Mucosa of descending colon (tissue), 3 donors: ENCODE measurements around the gene SLX4. TPM values are rescaled to one million over a fixed set of nuclear protein-coding genes. Genes with fewer than 3 reads are reported as not detected.

Source experiments
- ATAC-seq: fragments of 200-7000 bp; cut with Tn5 transposase; one replicate; pipeline ENCODE4 v1.9.1; 2020; ENCODE audit warnings: mild to moderate bottlenecking, moderate library complexity
- DNase-seq, 3 donors: peaks; one replicate each; pipeline ENCODE4 v3.0.0-alpha.2; 2020
- H3K36me3 ChIP-seq: fragments of 200-600 bp; one replicate; pipeline ENCODE4 v1.8.0; 2021; ENCODE audit warnings: low read depth, mild to moderate bottlenecking
- H3K4me1 ChIP-seq: fragments of 200-600 bp; one replicate; pipeline ENCODE4 v1.8.0; 2021; ENCODE audit warnings: low read depth, mild to moderate bottlenecking
- H3K4me3 ChIP-seq: fragments of 200-600 bp; one replicate; pipeline ENCODE4 v1.8.0; 2021; ENCODE audit warnings: mild to moderate bottlenecking
- H3K9me3 ChIP-seq: fragments of 200-600 bp; one replicate; pipeline ENCODE4 v1.8.0; 2021; ENCODE audit warnings: mild to moderate bottlenecking
- CTCF ChIP-seq: fragments of 200-600 bp; IDR thresholded peaks from one replicate; pipeline ENCODE4 v1.8.0; 2022; ENCODE audit warnings: antibody characterized with exemption, mild to moderate bottlenecking
- intact Hi-C, 2 donors: fragments of 100-400 bp; cut with DNase I in 1 of 2; cut with micrococcal nuclease in 1 of 2; formaldehyde crosslinking; loops; one replicate each; pipeline versions ENCODE4 v1.11.0 to v1.11.1; 2022; cut with DNase I, micrococcal nuclease
- total RNA-seq, 3 donors: library from RNA; stranded (reverse); fragmentation: NEBNext Ultra II Directional in 2 of 3; extraction: Animal tissue kit (Norgen Biotek cat#: 25700) in 2 of 3; gene quantifications; one replicate each; pipeline versions ENCODE4 v1.2.1 to v1.2.4, GENCODE V29; 2021 to 2023
- donor health status: DM: no; HTN: no; CAD: no; lungs with moderate emphysema.
- donor health status: DM: no; HTN: no; CAD: no.
- donor health status: DM: no; HTN: yes; CAD: no.

Gene SLX4
- total RNA-seq, 3 donors from 2014 or later = 3.6 to 6.7 (median 5.0) TPM

DNA sequence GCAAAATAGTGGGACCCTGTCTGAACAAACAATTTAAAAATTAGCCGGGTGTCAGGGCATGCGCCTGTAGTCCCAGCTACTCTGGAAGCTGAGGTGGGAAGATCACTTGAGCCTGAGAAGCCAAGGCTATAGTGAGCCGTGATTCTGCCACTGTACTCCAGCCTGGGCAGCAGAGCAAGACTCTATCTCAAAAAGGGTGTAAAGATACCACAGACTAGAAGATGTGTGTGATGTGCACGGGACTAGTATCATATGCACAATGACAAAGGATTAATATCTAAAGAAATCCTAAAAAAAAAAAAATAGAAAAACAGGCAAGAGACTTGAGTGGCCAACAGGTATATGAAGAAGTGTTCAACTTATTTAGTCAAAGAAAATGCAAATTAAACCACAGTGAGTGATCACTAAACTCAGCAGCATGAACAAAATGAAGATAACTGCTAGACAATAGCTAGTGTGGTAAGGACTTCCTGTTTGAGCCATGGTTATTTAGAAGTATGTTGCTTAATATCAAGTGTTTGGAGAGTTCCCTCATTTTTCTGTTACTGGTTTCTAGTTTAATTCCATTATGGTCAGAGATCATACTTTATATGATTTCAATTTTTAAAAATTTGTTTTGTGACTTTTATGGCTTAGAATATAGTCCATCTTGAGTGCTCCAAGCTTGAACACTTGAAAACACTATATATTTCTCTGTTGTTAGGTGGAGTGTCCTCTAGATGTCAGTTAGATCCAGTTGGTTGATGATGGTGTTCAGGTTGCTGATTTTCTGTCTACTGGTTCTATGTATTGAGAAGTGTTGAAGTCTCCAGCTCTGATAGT, 14.7 kb upstream of the SLX4 start:
- peak; percentile 64 for ATAC-seq
- no peak for TF ChIP-seq CTCF

DNA sequence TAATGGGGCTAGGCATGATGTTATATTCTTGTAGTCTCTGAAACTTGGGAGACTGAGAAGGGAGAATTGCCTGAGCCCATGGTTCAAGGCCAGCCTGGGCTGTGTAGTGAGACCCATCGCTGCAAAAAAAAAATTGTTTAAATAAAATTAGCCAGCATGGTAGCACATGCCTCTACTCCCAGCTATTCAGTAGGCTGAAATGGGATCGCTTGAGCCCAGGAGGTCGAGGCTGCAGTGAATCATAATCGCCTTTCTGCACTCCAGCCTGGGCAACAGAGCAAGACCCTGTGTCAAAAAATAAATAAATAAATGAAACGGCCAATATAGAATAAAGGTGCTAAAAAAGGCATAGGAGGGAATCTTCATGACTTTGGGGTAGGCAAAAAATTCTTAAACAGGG, 13.9 kb upstream of the SLX4 start:
- intact Hi-C loops = no loop called here
- Histone ChIP-seq H3K9me3 (no peaks in the 10 kb centered on the region), H3K4me3 (no peak overlapping the region), H3K4me1 (no peaks in the 10 kb centered on the region), H3K36me3 (no peaks in the 10 kb centered on the region)
- ATAC-seq (no peak), DNase-seq (no peak)
- TF ChIP-seq CTCF = no peak

More for the DNA sequence above, 14.7 kb upstream of the SLX4 start:
- Histone ChIP-seq H3K36me3 (no peaks in the 10 kb centered on the region), H3K4me3 (no peak overlapping the region), H3K4me1 (no peaks in the 10 kb centered on the region), H3K9me3 (no peaks in the 10 kb centered on the region)
- intact Hi-C loops = no loop called here
- DNase-seq = no peak

- ATAC-seq = no peak
- no peaks in the 10 kb centered on the region for H3K4me1 ChIP-seq
- H3K36me3 ChIP-seq = no peaks in the 10 kb centered on the region
- no peak for TF ChIP-seq CTCF
- intact Hi-C loops = no loop called here
- no peaks in the 10 kb centered on the region for H3K9me3 ChIP-seq
- DNase-seq = no peak
- H3K4me3 ChIP-seq = no peak overlapping the region
Observed at GRCh38 chr16:3623642-3624041, 12.2 kb upstream of the SLX4 start.

- Histone ChIP-seq H3K36me3 (no peaks in the 10 kb centered on the region), H3K9me3 (no peaks in the 10 kb centered on the region), H3K4me3 (no peak overlapping the region), H3K4me1 (no peaks in the 10 kb centered on the region)
- TF ChIP-seq CTCF = no peak
- intact Hi-C loops = no loop called here
- DNase-seq (no peak), ATAC-seq (peak; percentile 64)
Observed at GRCh38 chr16:3618769-3619141, 7.3 kb upstream of the SLX4 start.

GRCh38 chr16:3612510-3613466, 1.4 kb upstream of the SLX4 start:
- no peaks in the 10 kb centered on the region for H3K9me3 ChIP-seq
- intact Hi-C loops = no loop called here
- ATAC-seq = no peak

More at GRCh38 chr16:3612510-3613466, 1.4 kb upstream of the SLX4 start:
- Histone ChIP-seq H3K36me3 (no peaks in the 10 kb centered on the region), H3K4me1 (no peaks in the 10 kb centered on the region), H3K4me3 (no peak overlapping the region)
- no peak for DNase-seq
- TF ChIP-seq CTCF = no peak
